NCI-H1417 treated with DMSO at 0.1 percent for 48 hours (cell line): ENCODE data around the gene SMAP1.

Source experiments
- DNase-seq: peaks from one replicate; lab custom pipeline; 2025; lab: John Stamatoyannopoulos, UW

Gene SMAP1

GRCh38 chr6:70901324-70901723, 233.6 kb downstream of the SMAP1 start:
- no peak for DNase-seq

GRCh38 chr6:70903665-70904452, 236.2 kb downstream of the SMAP1 start:
- DNase-seq: no peak

GRCh38 chr6:70905742-70906141, 238.1 kb downstream of the SMAP1 start:
- DNase-seq: no peak
